Left kidney (tissue), 2 donors: ENCODE data around the gene SECISBP2. TPM values are rescaled to one million over a fixed set of nuclear protein-coding genes. Genes with fewer than 3 reads are reported as not detected.

Source experiments
- DNase-seq: peaks from one replicate; pipeline ENCODE4 v3.0.0-alpha.2; 2013
- polyA plus RNA-seq: library from polyadenylated mRNA; unstranded; fragments of 120-200 nt; gene quantifications from one replicate; pipeline ENCODE4 v1.2.1, GENCODE V29; 2013; ENCODE audit not compliant: insufficient read length

The SECISBP2 gene
- polyA plus RNA-seq, 1 donor: 114 TPM

- no peak for DNase-seq
Observed at GRCh38 chr9:89347651-89348050, 29.4 kb downstream of the SECISBP2 start.

GRCh38 chr9:89349607-89350006 lies 31.3 kb downstream of the SECISBP2 start:
- no peak for DNase-seq

- no peak for DNase-seq
Observed at GRCh38 chr9:89350988-89351557, 32.8 kb downstream of the SECISBP2 start.

- DNase-seq: no peak
Observed at GRCh38 chr9:89351584-89352300, 33.4 kb downstream of the SECISBP2 start.

- no peak for DNase-seq
Observed at GRCh38 chr9:89352451-89352850, 34.2 kb downstream of the SECISBP2 start.

- no peak for DNase-seq
Observed at GRCh38 chr9:89352874-89353649, 34.8 kb downstream of the SECISBP2 start.

GRCh38 chr9:89353989-89354388 lies 35.7 kb downstream of the SECISBP2 start:
- DNase-seq: no peak

GRCh38 chr9:89354471-89354870 lies 36.2 kb downstream of the SECISBP2 start:
- no peak for DNase-seq

- DNase-seq: no peak
Observed at GRCh38 chr9:89356782-89357181, 38.5 kb downstream of the SECISBP2 start.

GRCh38 chr9:89357331-89358197 lies 39.3 kb downstream of the SECISBP2 start:
- no peak for DNase-seq

GRCh38 chr9:89358376-89358916 lies 40.1 kb downstream of the SECISBP2 start:
- no peak for DNase-seq

- no peak for DNase-seq
Observed at GRCh38 chr9:89358985-89359384, 40.7 kb downstream of the SECISBP2 start.

- no peak for DNase-seq
Observed at GRCh38 chr9:89359751-89360261, 41.5 kb downstream of the SECISBP2 start.

GRCh38 chr9:89360465-89360864 lies 42.2 kb downstream of the SECISBP2 start:
- no peak for DNase-seq

GRCh38 chr9:89361031-89361430 lies 42.7 kb downstream of the SECISBP2 start:
- DNase-seq: no peak

GRCh38 chr9:89361816-89362646 lies 43.7 kb downstream of the SECISBP2 start:
- DNase-seq: no peak

GRCh38 chr9:89362647-89363310 lies 44.5 kb downstream of the SECISBP2 start:
- no peak for DNase-seq

GRCh38 chr9:89363311-89363670 lies 45.0 kb downstream of the SECISBP2 start:
- no peak for DNase-seq

GRCh38 chr9:89363921-89364665 lies 45.8 kb downstream of the SECISBP2 start:
- no peak for DNase-seq
